Endothelial cell of umbilical vein (primary cell): ENCODE data around the gene RPS21.

Experiments
- EZH2 ChIP-seq: IDR thresholded peaks from 2 replicates; pipeline ENCODE4 v1.6.1; 2012; ENCODE audit warnings: borderline replicate concordance, low read depth, mild to moderate bottlenecking, moderate library complexity, low read length, inconsistent platforms; ENCODE audit not compliant: severe bottlenecking
- FOS ChIP-seq: IDR thresholded peaks from 2 replicates; pipeline ENCODE4 v1.6.1; 2011; ENCODE audit warnings: mild to moderate bottlenecking, low read length, moderate library complexity, borderline replicate concordance; ENCODE audit not compliant: insufficient read depth
- GATA2 ChIP-seq: IDR thresholded peaks from 2 replicates; pipeline ENCODE4 v1.7.0; 2011; ENCODE audit warnings: low read depth, mild to moderate bottlenecking, moderate library complexity, mixed read lengths, low read length; ENCODE audit not compliant: insufficient read length, insufficient read depth
- MYC ChIP-seq: IDR thresholded peaks from one replicate; pipeline ENCODE4 v1.6.1; 2011; ENCODE audit warnings: mild to moderate bottlenecking, low read depth, low read length
- POLR2A ChIP-seq: IDR thresholded peaks from 2 replicates; pipeline ENCODE4 v1.6.1; 2012; ENCODE audit warnings: low read depth, mild to moderate bottlenecking, control low read depth, low read length
- POLR2AphosphoS5 ChIP-seq: IDR thresholded peaks from 2 replicates; pipeline ENCODE4 v1.6.1; 2012; ENCODE audit warnings: low read depth, mild to moderate bottlenecking, control low read depth, low read length, moderate library complexity; ENCODE audit not compliant: insufficient read depth
- TF ChIP-seq, protein P1 (sequence below), 2 donors: IDR thresholded peaks; 1 replicate in 1 of 2; 2 replicates in 1 of 2; pipeline ENCODE4 v1.5.1; 2011; ENCODE audit warnings: low read length in 2 of 2, mild to moderate bottlenecking in 2 of 2, moderate library complexity in 2 of 2, control low read depth in 1 of 2, inconsistent platforms in 1 of 2, low read depth in 1 of 2; ENCODE audit not compliant: insufficient read depth in 1 of 2; ENCODE audit errors: extremely low read depth in 1 of 2

DNA sequence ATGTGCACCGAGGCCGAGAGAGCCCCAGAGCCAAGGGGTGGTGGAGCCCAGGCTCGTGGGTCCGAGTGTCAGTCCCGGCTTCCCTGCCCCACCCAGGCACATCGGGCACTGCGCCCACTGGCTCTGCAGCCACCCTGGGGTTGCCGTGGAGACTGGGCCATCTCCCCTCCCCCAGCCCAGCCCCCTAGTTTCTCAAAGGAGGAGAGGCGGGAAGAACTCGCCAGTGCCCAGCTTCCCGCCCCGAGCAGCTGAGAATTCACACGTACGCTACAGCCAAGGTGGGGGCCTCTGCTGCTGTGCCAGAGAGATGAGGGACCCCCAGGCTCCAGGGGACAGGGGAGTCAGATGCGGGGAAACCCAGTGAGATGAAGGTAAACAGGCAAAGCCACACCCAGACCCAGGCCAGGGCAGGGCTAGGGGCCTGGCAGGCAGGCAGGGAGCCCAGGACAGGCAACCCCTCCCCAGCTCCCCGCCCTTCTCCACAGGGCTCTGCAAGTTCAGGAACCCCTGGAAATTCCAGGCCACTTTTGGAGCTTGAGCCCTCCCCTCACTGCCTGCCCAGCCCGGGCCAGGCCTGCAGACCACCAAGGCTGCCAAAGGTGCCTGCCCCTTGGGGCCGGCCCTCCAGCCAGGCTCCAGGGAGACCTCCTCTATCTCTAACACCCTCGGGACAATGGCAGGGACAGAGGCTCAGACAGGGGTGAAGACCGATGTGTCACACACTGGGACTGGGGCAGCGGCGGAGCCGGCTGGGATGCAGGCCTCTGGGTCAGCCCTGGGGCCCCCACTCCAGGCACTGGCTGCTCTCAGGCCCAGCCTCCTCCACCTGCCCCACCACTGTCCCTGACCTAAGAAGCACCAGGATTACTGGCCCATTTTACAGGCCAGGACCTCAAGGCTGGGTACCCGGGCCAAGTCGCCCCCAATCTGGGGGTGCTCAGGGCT, 25.8 kb upstream of the RPS21 start:
- TF ChIP-seq GATA2 (no peak), POLR2AphosphoS5 (no peak), MYC (no peak), EZH2 (no peak), FOS (no peak), POLR2A (no peak)
- TF ChIP-seq, protein P1, sequence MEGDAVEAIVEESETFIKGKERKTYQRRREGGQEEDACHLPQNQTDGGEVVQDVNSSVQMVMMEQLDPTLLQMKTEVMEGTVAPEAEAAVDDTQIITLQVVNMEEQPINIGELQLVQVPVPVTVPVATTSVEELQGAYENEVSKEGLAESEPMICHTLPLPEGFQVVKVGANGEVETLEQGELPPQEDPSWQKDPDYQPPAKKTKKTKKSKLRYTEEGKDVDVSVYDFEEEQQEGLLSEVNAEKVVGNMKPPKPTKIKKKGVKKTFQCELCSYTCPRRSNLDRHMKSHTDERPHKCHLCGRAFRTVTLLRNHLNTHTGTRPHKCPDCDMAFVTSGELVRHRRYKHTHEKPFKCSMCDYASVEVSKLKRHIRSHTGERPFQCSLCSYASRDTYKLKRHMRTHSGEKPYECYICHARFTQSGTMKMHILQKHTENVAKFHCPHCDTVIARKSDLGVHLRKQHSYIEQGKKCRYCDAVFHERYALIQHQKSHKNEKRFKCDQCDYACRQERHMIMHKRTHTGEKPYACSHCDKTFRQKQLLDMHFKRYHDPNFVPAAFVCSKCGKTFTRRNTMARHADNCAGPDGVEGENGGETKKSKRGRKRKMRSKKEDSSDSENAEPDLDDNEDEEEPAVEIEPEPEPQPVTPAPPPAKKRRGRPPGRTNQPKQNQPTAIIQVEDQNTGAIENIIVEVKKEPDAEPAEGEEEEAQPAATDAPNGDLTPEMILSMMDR (IDR thresholded peaks at IDR 0.05; ENCODE audit: extremely low read depth in 1 of 2, insufficient read depth in 1 of 2, low read depth in 1 of 2, low read length in 2 of 2) = no peak
